Gastrocnemius medialis (tissue), 4 donors: ENCODE measurements around the gene PPP2R2C.

ENCODE experiments used
- CTCF ChIP-seq, 5 experiments: fragments of 450-650 bp in 3 of 5; fragments of 200-600 bp in 2 of 5; sonication (generic) in 2 of 5; IDR thresholded peaks in 4 of 5; conservative IDR thresholded peaks in 1 of 5; 1 replicate in 4 of 5; 2 replicates in 1 of 5; pipeline ENCODE4 v1.5.1; 2016 to 2019; ENCODE audit warnings: antibody characterized with exemption in 5 of 5, mild to moderate bottlenecking in 3 of 5, moderate library complexity in 3 of 5
- POLR2A ChIP-seq, 2 donors: fragments of 450-650 bp; IDR thresholded peaks; one replicate each; pipeline ENCODE4 v1.6.1; 2017; ENCODE audit warnings: antibody characterized with exemption in 2 of 2, mild to moderate bottlenecking in 2 of 2, moderate library complexity in 2 of 2

DNA sequence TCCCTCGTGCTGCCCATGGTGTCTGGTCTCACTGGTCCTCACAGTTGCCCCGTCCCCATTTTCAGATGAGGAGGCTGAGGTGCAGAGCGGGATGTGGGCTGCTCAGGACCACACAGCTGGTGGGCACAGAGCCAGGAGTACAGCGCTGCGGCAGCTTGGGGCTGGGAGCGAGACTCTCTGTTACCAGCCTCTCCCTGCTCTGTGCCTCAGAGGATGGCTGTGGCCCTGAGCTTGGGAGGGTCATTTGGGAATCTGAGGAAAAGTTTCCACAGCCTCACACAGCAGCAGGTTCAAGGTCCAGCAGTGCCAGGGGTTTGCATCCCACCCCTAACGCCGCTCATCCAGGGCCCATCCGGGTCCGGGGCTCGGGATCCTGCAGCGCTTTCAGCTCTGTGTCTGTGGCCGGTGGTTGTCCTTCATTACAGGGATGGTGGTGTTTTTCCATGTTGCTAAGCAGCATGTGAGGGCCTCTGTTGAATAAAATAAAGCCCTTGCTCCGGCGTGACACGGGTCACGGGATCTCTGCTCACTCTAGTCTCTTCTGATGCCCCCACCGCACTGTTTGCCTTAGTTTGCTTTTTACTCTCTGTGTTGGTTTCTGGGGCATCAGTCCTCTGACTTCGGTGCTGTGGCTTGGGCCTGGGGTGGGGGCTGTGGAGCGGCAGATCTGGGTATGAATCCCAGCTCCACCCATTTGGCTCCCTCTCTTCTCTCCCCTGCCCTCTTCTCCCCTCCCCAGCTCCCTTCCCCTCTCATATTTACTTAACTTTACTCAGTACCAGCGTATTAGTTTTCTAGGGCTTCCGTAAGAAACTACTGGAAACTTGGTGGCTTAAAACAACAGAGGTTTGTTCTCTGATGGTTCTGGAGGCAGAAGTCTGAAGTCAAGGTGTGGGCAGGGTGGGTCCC, 196.3 kb downstream of the PPP2R2C start:
- TF ChIP-seq CTCF (IDR thresholded peaks at IDR 0.05 in 4 of 5, conservative IDR thresholded peaks at IDR 0.05 in 1 of 5) (no peak), POLR2A (IDR thresholded peaks at IDR 0.05) (no peak)
